ENCODE results near the gene UBE2G1.
A peak's percentile ranks its signal among the peaks of the same experiment; 100 is the strongest.
"Not testable (repeated sequence)": the region's sequence is repeated elsewhere in the genome, so short reads cannot be mapped to it uniquely, and the experiment has no call there.

Gene UBE2G1

GRCh38 chr17:4301066-4301465 is 65.4 kb downstream of the UBE2G1 start:
- DNase-seq (ENCODE audit: low spot score), result no peak

GRCh38 chr17:4297351-4297750 is 69.1 kb downstream of the UBE2G1 start:
- DNase-seq (ENCODE audit: low spot score), result no peak

GRCh38 chr17:4295686-4296085 is 70.8 kb downstream of the UBE2G1 start:
- no peak for DNase-seq (ENCODE audit: low spot score)

- DNase-seq (ENCODE audit: low spot score), result no peak
Observed at GRCh38 chr17:4293572-4293971, 72.9 kb downstream of the UBE2G1 start.

- no peak for DNase-seq (ENCODE audit: low spot score)
Observed at GRCh38 chr17:4287710-4288109, 78.8 kb downstream of the UBE2G1 start.

GRCh38 chr17:4276514-4276913 is 90.0 kb downstream of the UBE2G1 start:
- DNase-seq (ENCODE audit: low spot score), result no peak

GRCh38 chr17:4272972-4273368 is 93.5 kb downstream of the UBE2G1 start:
- no peak for DNase-seq (ENCODE audit: low spot score)

- no peak for DNase-seq (ENCODE audit: low spot score)
Observed at GRCh38 chr17:4272213-4272971, 94.1 kb downstream of the UBE2G1 start.

GRCh38 chr17:4270736-4271135 is 95.7 kb downstream of the UBE2G1 start:
- no peak for DNase-seq (ENCODE audit: low spot score)

- no peak for DNase-seq (ENCODE audit: low spot score)
Observed at GRCh38 chr17:4269915-4270314, 96.6 kb downstream of the UBE2G1 start.

GRCh38 chr17:4267402-4267801 is 99.1 kb downstream of the UBE2G1 start:
- no peak for DNase-seq (ENCODE audit: low spot score)

- no peak for DNase-seq (ENCODE audit: low spot score)
Observed at GRCh38 chr17:4266550-4266949, 99.9 kb downstream of the UBE2G1 start.

GRCh38 chr17:4263282-4264215 is 102.9 kb downstream of the UBE2G1 start, which contains the start of gene ANKFY1:
Gene ANKFY1 (minus strand): TSS chr17:4263979. CDS start chr17:4263941, 38 bp downstream.
- peak; percentile 98 for DNase-seq (ENCODE audit: low spot score)

- no peak for DNase-seq (ENCODE audit: low spot score)
Observed at GRCh38 chr17:4262703-4263102, 103.8 kb downstream of the UBE2G1 start.

- DNase-seq (ENCODE audit: low spot score), result no peak
Observed at GRCh38 chr17:4261452-4261851, 105.0 kb downstream of the UBE2G1 start.

- DNase-seq (ENCODE audit: low spot score), result no peak
Observed at GRCh38 chr17:4258867-4259266, 107.6 kb downstream of the UBE2G1 start.

GRCh38 chr17:4256952-4257351 is 109.5 kb downstream of the UBE2G1 start:
- DNase-seq (ENCODE audit: low spot score), result no peak

GRCh38 chr17:4255271-4255670 is 111.2 kb downstream of the UBE2G1 start:
- DNase-seq (ENCODE audit: low spot score), result not testable (repeated sequence)

GRCh38 chr17:4250887-4251286 is 115.6 kb downstream of the UBE2G1 start:
- no peak for DNase-seq (ENCODE audit: low spot score)

GRCh38 chr17:4249452-4250029 is 116.9 kb downstream of the UBE2G1 start:
- peak; percentile 54 for DNase-seq (ENCODE audit: low spot score)

- no peak for DNase-seq (ENCODE audit: low spot score)
Observed at GRCh38 chr17:4248504-4249277, 117.8 kb downstream of the UBE2G1 start.

GRCh38 chr17:4247971-4248388 is 118.5 kb downstream of the UBE2G1 start:
- no peak for DNase-seq (ENCODE audit: low spot score)
